ENCODE data around the gene ITGA7.

ITGA7 gene

GRCh38 chr12:55707841-55708694, at the start of gene ITGA7:
ITGA7 (minus strand) TSS chr12:55707904; CDS start chr12:55707682, 222 bp downstream.
- Mint-ChIP-seq H3K27ac (no peak within 1 kb of the TSS), H3K4me3 (peak within 1 kb of the TSS; percentile 77), H3K4me1 (ENCODE audit: low read depth) (peaks cover 19% of the 10 kb centered on the region), H3K9me3 (no peaks in the 10 kb centered on the region), H3K36me3 (ENCODE audit: low read depth) (no peaks in the 10 kb centered on the region), H3K27me3 (peaks cover 29% of the 10 kb centered on the region)
- DNase-seq = peak; percentile 77

GRCh38 chr12:55755246-55755645, 47.5 kb upstream of the ITGA7 start:
- Mint-ChIP-seq H3K27ac (peak overlapping the region; percentile 76), H3K27me3 (no peaks in the 10 kb centered on the region), H3K4me3 (no peak overlapping the region), H3K9me3 (no peaks in the 10 kb centered on the region), H3K36me3 (ENCODE audit: low read depth) (peaks cover 91% of the 10 kb centered on the region), H3K4me1 (ENCODE audit: low read depth) (peaks cover 18% of the 10 kb centered on the region)
- DNase-seq = no peak

- DNase-seq = no peak
- Mint-ChIP-seq H3K9me3 (no peaks in the 10 kb centered on the region), H3K4me3 (no peak overlapping the region), H3K4me1 (ENCODE audit: low read depth) (peaks cover 20% of the 10 kb centered on the region), H3K27ac (peak overlapping the region; percentile 55), H3K27me3 (no peaks in the 10 kb centered on the region), H3K36me3 (ENCODE audit: low read depth) (peaks cover 58% of the 10 kb centered on the region)
These were observed 40.7 kb upstream of the ITGA7 start for GRCh38 chr12:55748230-55748993.

- Mint-ChIP-seq H3K4me3 (no peak overlapping the region), H3K27me3 (no peaks in the 10 kb centered on the region), H3K27ac (no peak overlapping the region), H3K9me3 (no peaks in the 10 kb centered on the region), H3K36me3 (ENCODE audit: low read depth) (peaks cover 44% of the 10 kb centered on the region), H3K4me1 (ENCODE audit: low read depth) (peaks cover 25% of the 10 kb centered on the region)
- no peak for DNase-seq
These were observed 39.2 kb upstream of the ITGA7 start for GRCh38 chr12:55746913-55747231.

- no peaks in the 10 kb centered on the region for H3K27me3 Mint-ChIP-seq
- no peak overlapping the region for H3K4me3 Mint-ChIP-seq
- H3K36me3 Mint-ChIP-seq (ENCODE audit: low read depth) = peaks cover 40% of the 10 kb centered on the region
- DNase-seq = no peak
- no peaks in the 10 kb centered on the region for H3K9me3 Mint-ChIP-seq
- peaks cover 25% of the 10 kb centered on the region for H3K4me1 Mint-ChIP-seq (ENCODE audit: low read depth)
- H3K27ac Mint-ChIP-seq = peak overlapping the region; percentile 23
These were observed 38.6 kb upstream of the ITGA7 start for GRCh38 chr12:55746174-55746912.

- no peaks in the 10 kb centered on the region for H3K9me3 Mint-ChIP-seq
- no peaks in the 10 kb centered on the region for H3K27me3 Mint-ChIP-seq
These were observed 37.9 kb upstream of the ITGA7 start for GRCh38 chr12:55745361-55746173.

GRCh38 chr12:55744340-55745030, 36.8 kb upstream of the ITGA7 start:
- H3K36me3 Mint-ChIP-seq (ENCODE audit: low read depth) = peaks cover 23% of the 10 kb centered on the region
- peak overlapping the region; percentile 81 for H3K27ac Mint-ChIP-seq
- H3K9me3 Mint-ChIP-seq = no peaks in the 10 kb centered on the region
- peaks cover 28% of the 10 kb centered on the region for H3K4me1 Mint-ChIP-seq (ENCODE audit: low read depth)
- peak overlapping the region; percentile 89 for H3K4me3 Mint-ChIP-seq
- DNase-seq = no peak
- no peaks in the 10 kb centered on the region for H3K27me3 Mint-ChIP-seq

More at GRCh38 chr12:55745361-55746173, 37.9 kb upstream of the ITGA7 start:
- peak overlapping the region; percentile 23 for H3K27ac Mint-ChIP-seq
- H3K36me3 Mint-ChIP-seq (ENCODE audit: low read depth) = peaks cover 32% of the 10 kb centered on the region
- DNase-seq = no peak
- peak overlapping the region; percentile 89 for H3K4me3 Mint-ChIP-seq
- peaks cover 28% of the 10 kb centered on the region for H3K4me1 Mint-ChIP-seq (ENCODE audit: low read depth)

- Mint-ChIP-seq H3K27me3 (no peaks in the 10 kb centered on the region), H3K4me3 (peak overlapping the region; percentile 89), H3K27ac (peak overlapping the region; percentile 81), H3K9me3 (no peaks in the 10 kb centered on the region), H3K36me3 (ENCODE audit: low read depth) (peaks cover 15% of the 10 kb centered on the region), H3K4me1 (ENCODE audit: low read depth) (peaks cover 30% of the 10 kb centered on the region)
- DNase-seq = peak; percentile 74
These were observed 36.0 kb upstream of the ITGA7 start for GRCh38 chr12:55743406-55744339.

- Mint-ChIP-seq H3K9me3 (no peaks in the 10 kb centered on the region), H3K4me1 (ENCODE audit: low read depth) (peaks cover 36% of the 10 kb centered on the region), H3K36me3 (ENCODE audit: low read depth) (peaks cover 11% of the 10 kb centered on the region), H3K4me3 (peak within 1 kb of the TSS; percentile 89), H3K27me3 (no peaks in the 10 kb centered on the region), H3K27ac (peak within 1 kb of the TSS; percentile 82)
- DNase-seq = peak; percentile 81
These were observed 35.2 kb upstream of the ITGA7 start, which contains the start of gene GDF11 for GRCh38 chr12:55742719-55743405. GDF11 (plus strand) TSS chr12:55743122; CDS start chr12:55743317, 195 bp downstream.

GRCh38 chr12:55741931-55742680, 34.4 kb upstream of the ITGA7 start:
- Mint-ChIP-seq H3K9me3 (no peaks in the 10 kb centered on the region), H3K27me3 (no peaks in the 10 kb centered on the region), H3K4me3 (peak overlapping the region; percentile 76), H3K36me3 (ENCODE audit: low read depth) (peaks cover 9% of the 10 kb centered on the region), H3K4me1 (ENCODE audit: low read depth) (peaks cover 44% of the 10 kb centered on the region), H3K27ac (peak overlapping the region; percentile 82)
- no peak for DNase-seq

GRCh38 chr12:55739025-55739378, 31.3 kb upstream of the ITGA7 start:
- Mint-ChIP-seq H3K27ac (no peak overlapping the region), H3K27me3 (no peaks in the 10 kb centered on the region), H3K36me3 (ENCODE audit: low read depth) (peaks cover 6% of the 10 kb centered on the region), H3K4me3 (peak overlapping the region; percentile 79), H3K9me3 (no peaks in the 10 kb centered on the region), H3K4me1 (ENCODE audit: low read depth) (peaks cover 27% of the 10 kb centered on the region)
- DNase-seq = no peak

All from activated T-cell treated with anti-CD3 and anti-CD28 coated beads, Interleukin-2, amount 50 U/mL, for 24 hours (primary cell).